Heart right ventricle (tissue), 16 donors: ENCODE results near the gene CACNA2D4. TPM values are rescaled to one million over a fixed set of nuclear protein-coding genes. Genes with fewer than 3 reads are reported as not detected.

ENCODE experiments used
- ATAC-seq, 8 donors: fragments of 200-7000 bp; cut with Tn5 transposase; one replicate each; pipeline ENCODE4 v1.9.1; 2020; ENCODE audit warnings: mild to moderate bottlenecking in 8 of 8, moderate library complexity in 8 of 8, moderate number of reproducible peaks in 1 of 8
- DNase-seq, 2 donors: peaks; one replicate each; pipeline ENCODE4 v3.0.0-alpha.2; 2020
- H3K27ac ChIP-seq, 10 donors: fragments of 200-600 bp; sonication (generic) in 2 of 10; one replicate each; pipeline versions ENCODE4 v1.5.0 to v1.8.0; 2020 to 2022; ENCODE audit warnings: mild to moderate bottlenecking in 3 of 10
- H3K27me3 ChIP-seq, 7 donors: fragments of 200-600 bp; one replicate each; pipeline ENCODE4 v1.8.0; 2021 to 2022; ENCODE audit warnings: mild to moderate bottlenecking in 2 of 7
- H3K36me3 ChIP-seq, 9 donors: fragments of 200-600 bp; sonication (generic) in 1 of 9; one replicate each; pipeline versions ENCODE4 v1.5.0 to v1.8.0; 2020 to 2022; ENCODE audit warnings: mild to moderate bottlenecking in 2 of 9
- H3K4me1 ChIP-seq, 9 donors: fragments of 200-600 bp; sonication (generic) in 1 of 9; one replicate each; pipeline versions ENCODE4 v1.5.0 to v1.8.0; 2020 to 2022; ENCODE audit warnings: mild to moderate bottlenecking in 4 of 9
- H3K4me3 ChIP-seq, 10 donors: fragments of 200-600 bp; sonication (generic) in 2 of 10; one replicate each; pipeline versions ENCODE4 v1.5.0 to v1.8.0; 2020 to 2022; ENCODE audit warnings: mild to moderate bottlenecking in 7 of 10, moderate library complexity in 2 of 10
- H3K9me3 ChIP-seq, 11 donors: fragments of 200-600 bp in 10 of 11; sonication (generic) in 2 of 11; one replicate each; pipeline versions ENCODE4 v1.5.0 to v1.8.0; 2013 to 2022; ENCODE audit warnings: mild to moderate bottlenecking in 2 of 11, control low read depth in 1 of 11, moderate library complexity in 1 of 11
- CTCF ChIP-seq, 9 donors: fragments of 200-600 bp; sonication (generic) in 2 of 9; IDR thresholded peaks; one replicate each; pipeline versions ENCODE4 v1.5.0 to v1.8.0; 2021 to 2022; ENCODE audit warnings: antibody characterized with exemption in 9 of 9, mild to moderate bottlenecking in 5 of 9, moderate library complexity in 1 of 9
- WGBS, 2 donors: extraction: QIAGEN DNeasy Blood & Tissue Kit; methylation state at CpG; one replicate each; pipeline ENCODE4 v1.1.7; 2013; ENCODE audit warnings: inconsistent platforms in 1 of 2; 5-methylcytosine and 5-hydroxymethylcytosine counted together
- intact Hi-C, 10 donors: fragments of 100-400 bp; cut with DNase I; formaldehyde crosslinking; loops; one replicate each; pipeline versions ENCODE4 v1.11.1 to v1.14.2; 2022
- polyA plus RNA-seq, 2 donors: library from polyadenylated mRNA; stranded (reverse); fragments of 200-250 nt; gene quantifications; one replicate each; pipeline ENCODE4 v1.2.3, GENCODE V29; 2013
- total RNA-seq, 10 donors: library from RNA; stranded (reverse); fragmentation: NEBNext Ultra II Directional in 3 of 10; extraction: Animal tissue kit (Norgen Biotek cat#: 25700) in 3 of 10; gene quantifications; one replicate each; pipeline versions ENCODE4 v1.2.1 to v1.2.4, GENCODE V29; 2021 to 2023
- donor health status: Arrhythmogenic right ventricular cardiomyopathy.
- donor health status: ischemic (EF 13 %, LVEDD 7.1; RV severe dilation, severe dysfunction).
- donor health status: healthy with polysubstance abuse.
- donor health status: DM: no; HTN: yes; CAD: no.
- donor health status: DM: no; HTN: no; CAD: no.
- donor health status: ischemic (EF 25% LVEDD 6.9; RV normal size, moderate dysfunction).
- donor health status: ischemic (EF 25% LVEDD 5.7; RV mildly dilated, moderate dysfunction).
- donor health status: healthy.
- donor health status: DM: yes; HTN: yes; CAD: no.
- donor health status: Ischemic cardiomyopathy.
- donor health status: ischemic (EF 35%, LVEDD 5.7; RV mildly dilated, moderate dysfunction).
- donor health status: nonischemic (EF 11% LVEDD 7.7; RV severe dilation, severe dysfunction).
- donor health status: DM: yes; HTN: yes; CAD: no.
- donor health status: PGD.
- donor health status: ischemic (EF 29% LVEDD 5.4; RV normal size, mild dysfunction).
- donor health status: nonischemic (EF 23%, LVEDD 6.1; RV moderate dilation, normal function).

CACNA2D4 gene
- total and polyA plus RNA-seq, 12 donors, result 0.19 to 6.2 (median 0.95) TPM

DNA sequence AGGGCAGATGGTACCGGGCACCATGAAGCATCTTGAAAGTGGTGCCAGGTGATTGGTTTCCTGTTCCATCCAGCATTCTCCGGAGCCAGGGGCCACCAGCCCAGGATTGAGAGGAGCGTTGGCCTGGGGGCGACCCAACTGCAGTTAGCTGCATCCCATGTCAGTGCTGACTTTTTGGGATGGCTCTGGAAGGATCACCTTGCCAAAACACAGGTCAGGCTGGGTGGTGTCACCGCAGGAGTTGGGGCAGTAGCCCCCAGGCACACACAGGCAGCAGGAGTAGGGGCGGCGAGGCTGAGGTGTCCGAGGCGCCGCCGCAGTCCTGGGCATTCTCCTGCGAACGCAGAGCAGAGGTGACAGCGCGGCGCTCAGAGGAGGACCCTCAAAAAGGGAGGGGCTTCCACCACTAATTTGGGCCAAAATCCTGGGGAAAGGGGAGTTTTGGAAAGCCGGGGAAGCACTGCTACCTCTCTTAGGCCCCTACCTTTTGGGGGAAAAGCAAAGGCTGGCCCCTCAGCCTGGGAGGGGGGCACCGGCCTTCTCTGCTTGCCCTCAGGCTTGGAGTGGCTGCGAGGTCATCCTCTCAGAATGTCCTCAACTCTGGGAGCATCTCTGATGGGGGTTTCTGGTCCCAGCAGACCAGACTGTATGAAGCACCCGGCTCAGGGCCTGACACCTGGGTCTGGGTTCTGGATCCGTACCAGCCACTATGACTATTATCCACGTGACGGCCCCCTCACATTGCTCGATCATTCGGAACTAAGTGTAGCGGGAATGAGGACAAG lies 124.8 kb downstream of the CACNA2D4 start:
- DNase-seq (no peak), ATAC-seq (no peak)
- Histone ChIP-seq H3K27ac (peak overlapping the region in 7 of 10 donors; percentile 40 to 88 (median 75)), H3K4me3 (no peak overlapping the region), H3K27me3 (no peaks in the 10 kb centered on the region), H3K36me3 (peaks cover 0 to 3% (median 0%) of the 10 kb centered on the region in 9 donors), H3K4me1 (peaks cover 3 to 59% (median 38%) of the 10 kb centered on the region in 9 donors), H3K9me3 (no peaks in the 10 kb centered on the region)
- 90 to 92% methylated on average over 26 of the region's 26 CpGs for WGBS, 2 donors
- intact Hi-C loops, result loop anchor here in 7 of 10 donors (2.0 to 10.0 kb wide), 6 partner anchors 145 to 791 kb away; no protein-coding TSS in a partner anchor
- TF ChIP-seq CTCF (IDR thresholded peaks at IDR 0.05), result no peak

- intact Hi-C loops, result loop anchor here in 7 of 10 donors (5.0 to 10.0 kb wide), 5 partner anchors 160 to 792 kb away; no protein-coding TSS in a partner anchor
- TF ChIP-seq CTCF (IDR thresholded peaks at IDR 0.05), result no peak
- Histone ChIP-seq H3K36me3 (peaks cover 0 to 15% (median 4%) of the 10 kb centered on the region in 9 donors), H3K4me1 (peaks cover 3 to 58% (median 38%) of the 10 kb centered on the region in 9 donors), H3K4me3 (no peak overlapping the region), H3K27me3 (no peaks in the 10 kb centered on the region), H3K27ac (peak overlapping the region in 2 of 10 donors; percentile 11 to 88), H3K9me3 (no peaks in the 10 kb centered on the region)
- DNase-seq (no peak), ATAC-seq (no peak)
- 78 to 80% methylated on average over 6 of the region's 6 CpGs for WGBS, 2 donors
Observed at GRCh38 chr12:1792406-1792805, 126.0 kb downstream of the CACNA2D4 start.

- ATAC-seq (peak in 5 of 8 donors; percentile 16 to 49 (median 35)), DNase-seq (peak in 1 of 2 donors; percentile 64)
- Histone ChIP-seq H3K36me3 (peaks cover 0 to 26% (median 13%) of the 10 kb centered on the region in 9 donors), H3K4me3 (no peak overlapping the region), H3K27me3 (no peaks in the 10 kb centered on the region), H3K9me3 (no peaks in the 10 kb centered on the region), H3K27ac (peak overlapping the region in 2 of 10 donors; percentile 16 to 26), H3K4me1 (peaks cover 0 to 47% (median 33%) of the 10 kb centered on the region in 9 donors)
- TF ChIP-seq CTCF (IDR thresholded peaks at IDR 0.05), result peak; percentile 68 to 89 (median 80)
- 45 to 52% methylated on average over 10 of the region's 10 CpGs for WGBS, 2 donors
- intact Hi-C loops, result loop anchor here in 9 of 10 donors (1.0 to 10.0 kb wide), 10 partner anchors 136 to 794 kb away; no protein-coding TSS in a partner anchor
Observed at GRCh38 chr12:1791104-1791841, 127.2 kb downstream of the CACNA2D4 start.

GRCh38 chr12:1790444-1790843 lies 128.0 kb downstream of the CACNA2D4 start:
- no peak for DNase-seq
- H3K27me3 ChIP-seq, result no peaks in the 10 kb centered on the region
- no peak overlapping the region for H3K27ac ChIP-seq
- peaks cover 0 to 39% (median 28%) of the 10 kb centered on the region in 9 donors for H3K4me1 ChIP-seq
- H3K36me3 ChIP-seq, result peaks cover 0 to 35% (median 17%) of the 10 kb centered on the region in 9 donors
- TF ChIP-seq CTCF (IDR thresholded peaks at IDR 0.05), result no peak
- WGBS, 2 donors, result 75% methylated on average over 7 of the region's 7 CpGs
- intact Hi-C loops, result loop anchor here in 9 of 10 donors (1.0 to 10.0 kb wide), 8 partner anchors 136 to 794 kb away; no protein-coding TSS in a partner anchor
- no peak overlapping the region for H3K4me3 ChIP-seq
- ATAC-seq, result peak in 1 of 8 donors; percentile 3
- H3K9me3 ChIP-seq, result no peaks in the 10 kb centered on the region
